B cell (primary cell): ENCODE data around the gene ERC1. TPM values are rescaled to one million over a fixed set of nuclear protein-coding genes. Genes with fewer than 3 reads are reported as not detected.

Source experiments
- ATAC-seq: fragments of 200-7000 bp; cut with Tn5 transposase; one replicate; pipeline ENCODE4 v1.10.0; 2021; ENCODE audit warnings: low read depth, mild to moderate bottlenecking, moderate number of reproducible peaks, moderate library complexity
- CTCF ChIA-PET: fragments of 350-600 bp; sonication (Branson Sonifier 250); formaldehyde crosslinking; loops from one replicate; lab custom pipeline; 2021; ENCODE audit warnings: antibody characterized with exemption, inconsistent platforms; lab: Charles Lee
- POLR2A ChIA-PET: fragments of 350-600 bp; sonication (Branson Sonifier 250); formaldehyde crosslinking; loops from one replicate; lab custom pipeline; 2021; ENCODE audit warnings: antibody characterized with exemption; lab: Charles Lee
- DNase-seq: peaks from one replicate; pipeline ENCODE4 v3.0.0; 2013
- H2AFZ ChIP-seq: 2 replicates; pipeline ENCODE4 v1.6.1; 2012; ENCODE audit warnings: mild to moderate bottlenecking, low read depth, low read length; ENCODE audit not compliant: insufficient read depth, poor library complexity, severe bottlenecking
- H3K27ac ChIP-seq, 2 donors: 1 replicate in 1 of 2; 2 replicates in 1 of 2; pipeline ENCODE4 v1.5.1; 2012 to 2013; ENCODE audit warnings: low read length in 2 of 2, mild to moderate bottlenecking in 2 of 2, moderate library complexity in 1 of 2
- H3K27me3 ChIP-seq, 4 experiments: fragments of 200-600 bp in 1 of 4; sonication (generic) in 1 of 4; replicated peaks in 1 of 4; 1 replicate in 2 of 4; 2 replicates in 2 of 4; pipeline versions ENCODE4 v1.6.1 to v1.7.0; 2013 to 2016; ENCODE audit warnings: low read length in 3 of 4, mild to moderate bottlenecking in 2 of 4, mixed read lengths in 1 of 4, moderate library complexity in 1 of 4; ENCODE audit not compliant: insufficient read depth in 4 of 4, control insufficient read depth in 3 of 4; ENCODE audit errors: control extremely low read depth in 1 of 4
- H3K36me3 ChIP-seq, 2 experiments: replicated peaks in 1 of 2; 1 replicate in 1 of 2; 2 replicates in 1 of 2; pipeline versions ENCODE4 v1.6.1 to v1.7.1; 2013; ENCODE audit warnings: low read length in 1 of 2; ENCODE audit not compliant: insufficient read depth in 2 of 2, control insufficient read depth in 1 of 2; ENCODE audit errors: control extremely low read depth in 1 of 2, extremely low read depth in 1 of 2
- H3K4me1 ChIP-seq, 2 donors: fragments of 200-600 bp in 1 of 2; sonication (generic) in 1 of 2; 1 replicate in 1 of 2; 2 replicates in 1 of 2; pipeline versions ENCODE4 v1.5.1 to v1.6.1; 2013 to 2017; ENCODE audit warnings: low read length in 2 of 2; ENCODE audit not compliant: control insufficient read depth in 2 of 2, insufficient read depth in 2 of 2
- H3K4me2 ChIP-seq: replicated peaks from 2 replicates; pipeline ENCODE3; 2012; ENCODE audit warnings: mild to moderate bottlenecking, low read depth, low read length; ENCODE audit not compliant: poor library complexity, severe bottlenecking
- H3K4me3 ChIP-seq, 5 experiments: fragments of 200-600 bp in 1 of 5; sonication (generic) in 1 of 5; 1 replicate in 3 of 5; 2 replicates in 2 of 5; pipeline versions ENCODE4 v1.5.1 to v1.7.0; 2011 to 2016; ENCODE audit warnings: low read length in 4 of 5, mild to moderate bottlenecking in 4 of 5, low read depth in 2 of 5, control low read depth in 1 of 5, moderate library complexity in 1 of 5; ENCODE audit not compliant: insufficient read depth in 1 of 5; ENCODE audit errors: control extremely low read depth in 1 of 5, extremely low read depth in 1 of 5
- H3K79me2 ChIP-seq: fragments of 200-600 bp; sonication (generic); one replicate; pipeline ENCODE4 v1.6.0; 2016; ENCODE audit warnings: low read length; ENCODE audit not compliant: control insufficient read depth, insufficient read depth
- H3K9ac ChIP-seq: fragments of 200-600 bp; sonication (generic); 2 replicates; pipeline ENCODE4 v1.6.1; 2017; ENCODE audit warnings: mild to moderate bottlenecking, low read length, moderate library complexity
- H3K9me3 ChIP-seq, 3 donors: one replicate each; pipeline versions ENCODE4 v1.6.1 to v1.7.1; 2013; ENCODE audit warnings: low read length in 2 of 3; ENCODE audit not compliant: control insufficient read depth in 2 of 3, insufficient read depth in 1 of 3; ENCODE audit errors: control extremely low read depth in 1 of 3
- H4K20me1 ChIP-seq: 2 replicates; pipeline ENCODE4 v1.6.0; 2012; ENCODE audit warnings: mild to moderate bottlenecking, low read length; ENCODE audit not compliant: insufficient read depth, control insufficient read depth, poor library complexity, severe bottlenecking
- H3K27ac Mint-ChIP-seq: one replicate; pipeline ENCODE4 v1.8.0; 2021; ENCODE audit warnings: mixed read lengths
- H3K27me3 Mint-ChIP-seq: one replicate; pipeline ENCODE4 v1.8.0; 2021; ENCODE audit warnings: mixed read lengths
- H3K4me1 Mint-ChIP-seq: one replicate; pipeline ENCODE4 v1.8.0; 2021; ENCODE audit warnings: mixed read lengths
- H3K4me3 Mint-ChIP-seq: one replicate; pipeline ENCODE4 v1.8.0; 2021; ENCODE audit warnings: mixed read lengths
- H3K9me3 Mint-ChIP-seq: one replicate; pipeline ENCODE4 v1.8.0; 2022; ENCODE audit warnings: mixed read lengths; ENCODE audit not compliant: insufficient read depth
- EZH2 ChIP-seq: IDR thresholded peaks from 2 replicates; pipeline ENCODE4 v1.6.1; 2012; ENCODE audit warnings: borderline replicate concordance, low read depth, mild to moderate bottlenecking, moderate library complexity, low read length; ENCODE audit not compliant: insufficient read depth, poor library complexity, severe bottlenecking
- WGBS: methylation state at CpG from one replicate; pipeline ENCODE4 v1.1.5; 2013; ENCODE audit warnings: missing lambda C conversion rate; ENCODE audit not compliant: insufficient coverage; 5-methylcytosine and 5-hydroxymethylcytosine counted together
- intact Hi-C: fragments of 100-400 bp; cut with micrococcal nuclease; formaldehyde crosslinking; loops from one replicate; pipeline ENCODE4 v1.10.0; 2022
- polyA plus RNA-seq: library from polyadenylated mRNA; depleted of rRNA; stranded (reverse); fragments of >200 nt; gene quantifications from 2 replicates; pipeline ENCODE4 v1.2.3, GENCODE V29; 2012
- total RNA-seq, 2 donors: library from RNA; stranded (reverse); fragments of 120-200 nt in 1 of 2; gene quantifications; 1 replicate in 1 of 2; 2 replicates in 1 of 2; pipeline versions ENCODE4 v1.2.3 to v1.2.4, GENCODE V29; 2013 to 2022
- TF ChIP-seq, protein P1 (sequence below): fragments of 200-600 bp; IDR thresholded peaks from one replicate; pipeline ENCODE4 v1.8.0; 2022; ENCODE audit warnings: antibody characterized with exemption, mild to moderate bottlenecking

ERC1 gene
- total and polyA plus RNA-seq, 2 donors (not counting 1 experiment from before 2014, with no cell fraction given) = 4.0 to 77.6 TPM

DNA sequence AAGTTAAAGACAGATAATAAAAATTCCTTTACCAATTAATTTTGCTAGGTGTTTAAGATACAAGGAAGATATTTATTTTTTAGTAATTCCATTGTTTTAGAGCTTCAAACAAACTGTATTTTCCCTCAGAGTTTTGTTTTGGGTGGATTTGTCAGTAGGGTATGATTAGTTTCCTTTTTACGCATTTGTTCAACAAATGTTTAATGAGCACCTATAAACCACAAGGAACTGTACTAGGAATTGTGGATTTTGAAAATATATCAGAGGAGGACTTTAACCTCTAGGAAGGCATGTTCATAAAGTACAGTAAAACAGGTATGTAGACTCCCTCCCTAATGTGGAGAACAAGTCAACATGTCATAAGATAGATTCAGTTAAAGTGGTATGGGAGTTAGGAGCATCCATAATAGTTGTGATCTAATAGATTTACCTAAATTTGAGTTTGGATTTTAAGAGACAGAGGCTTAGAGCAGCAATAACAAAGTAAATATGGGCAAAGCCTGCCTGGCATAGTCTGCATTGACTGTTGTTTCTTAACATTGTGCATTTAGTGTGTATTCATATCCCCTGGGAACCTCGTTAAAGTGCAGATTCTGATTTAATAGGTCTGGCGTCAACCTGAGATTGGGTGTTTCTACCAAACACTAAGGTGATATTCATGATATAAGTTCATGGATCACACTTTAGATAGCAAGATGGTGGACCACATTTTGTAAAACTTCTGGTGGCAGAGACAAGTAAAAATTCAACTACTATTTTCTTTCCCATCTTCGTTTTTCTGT lies 232.0 kb downstream of the ERC1 start:
- Histone ChIP-seq H3K4me1 (peaks cover 0 to under 1% of the 10 kb centered on the region in 2 donors), H3K27ac (no peak overlapping the region), H3K9ac (no peak overlapping the region), H3K79me2 (no peaks in the 10 kb centered on the region), H3K4me2 (no peak overlapping the region), H3K27me3 (no peaks in the 10 kb centered on the region), H3K9me3 (no peaks in the 10 kb centered on the region), H4K20me1 (no peaks in the 10 kb centered on the region), H3K36me3 (no peaks in the 10 kb centered on the region), H2AFZ (no peak overlapping the region), H3K4me3 (no peak overlapping the region)
- ATAC-seq (no peak), DNase-seq (no peak)
- 100% methylated on average over 2 of the region's 4 CpGs for WGBS
- Mint-ChIP-seq H3K4me3 (no peak overlapping the region), H3K9me3 (no peaks in the 10 kb centered on the region), H3K27ac (no peak overlapping the region), H3K27me3 (no peaks in the 10 kb centered on the region), H3K4me1 (peaks cover 16% of the 10 kb centered on the region)
- intact Hi-C loops = no loop called here
- ChIA-PET POLR2A (no interaction called here), CTCF (no interaction called here)
- TF ChIP-seq, protein P1, sequence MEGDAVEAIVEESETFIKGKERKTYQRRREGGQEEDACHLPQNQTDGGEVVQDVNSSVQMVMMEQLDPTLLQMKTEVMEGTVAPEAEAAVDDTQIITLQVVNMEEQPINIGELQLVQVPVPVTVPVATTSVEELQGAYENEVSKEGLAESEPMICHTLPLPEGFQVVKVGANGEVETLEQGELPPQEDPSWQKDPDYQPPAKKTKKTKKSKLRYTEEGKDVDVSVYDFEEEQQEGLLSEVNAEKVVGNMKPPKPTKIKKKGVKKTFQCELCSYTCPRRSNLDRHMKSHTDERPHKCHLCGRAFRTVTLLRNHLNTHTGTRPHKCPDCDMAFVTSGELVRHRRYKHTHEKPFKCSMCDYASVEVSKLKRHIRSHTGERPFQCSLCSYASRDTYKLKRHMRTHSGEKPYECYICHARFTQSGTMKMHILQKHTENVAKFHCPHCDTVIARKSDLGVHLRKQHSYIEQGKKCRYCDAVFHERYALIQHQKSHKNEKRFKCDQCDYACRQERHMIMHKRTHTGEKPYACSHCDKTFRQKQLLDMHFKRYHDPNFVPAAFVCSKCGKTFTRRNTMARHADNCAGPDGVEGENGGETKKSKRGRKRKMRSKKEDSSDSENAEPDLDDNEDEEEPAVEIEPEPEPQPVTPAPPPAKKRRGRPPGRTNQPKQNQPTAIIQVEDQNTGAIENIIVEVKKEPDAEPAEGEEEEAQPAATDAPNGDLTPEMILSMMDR = no peak
- no peak for TF ChIP-seq EZH2

DNA sequence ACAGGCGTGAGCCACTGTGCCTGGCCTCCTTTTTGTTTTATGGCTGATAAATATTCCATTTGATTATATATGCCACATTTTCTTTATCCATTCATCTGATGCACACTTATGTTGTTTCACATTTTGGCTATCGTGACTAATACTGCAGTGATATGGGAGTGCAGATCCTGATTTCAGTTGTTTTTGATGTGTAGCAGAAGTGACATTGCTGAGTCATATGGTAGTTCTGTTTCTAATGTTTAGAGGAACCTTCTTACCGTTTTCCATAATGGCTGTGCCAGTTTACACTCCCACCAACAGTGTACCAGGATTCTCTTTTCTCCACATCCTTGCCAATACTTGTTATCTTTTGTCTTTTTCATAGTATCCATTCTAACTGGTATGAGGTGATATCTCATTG lies 235.9 kb downstream of the ERC1 start:
- no CpG with 5 or more reads among the region's 3 CpGs for WGBS
- no peak overlapping the region for H3K9ac ChIP-seq
- intact Hi-C loops = no loop called here
- H4K20me1 ChIP-seq = no peaks in the 10 kb centered on the region
- peaks cover 0 to 2% of the 10 kb centered on the region in 2 experiments for H3K36me3 ChIP-seq
- ChIA-PET POLR2A (no interaction called here), CTCF (no interaction called here)
- Mint-ChIP-seq H3K27me3 (no peaks in the 10 kb centered on the region), H3K9me3 (no peaks in the 10 kb centered on the region), H3K27ac (no peak overlapping the region), H3K4me1 (peaks cover 16% of the 10 kb centered on the region), H3K4me3 (no peak overlapping the region)
- H3K4me2 ChIP-seq = no peak overlapping the region
- DNase-seq = no peak
- H3K79me2 ChIP-seq = peaks cover 3% of the 10 kb centered on the region
- H3K4me1 ChIP-seq = no peaks in the 10 kb centered on the region
- no peak overlapping the region for H3K27ac ChIP-seq
- no peak overlapping the region for H3K4me3 ChIP-seq
- peaks cover 0 to 4% (median 0%) of the 10 kb centered on the region in 3 donors for H3K9me3 ChIP-seq
- ATAC-seq = no peak
- TF ChIP-seq, protein P1 = no peak
- no peak for TF ChIP-seq EZH2
- no peak overlapping the region for H2AFZ ChIP-seq
- H3K27me3 ChIP-seq = no peaks in the 10 kb centered on the region
